ENCODE data around the gene STOML2. TPM values are rescaled to one million over a fixed set of nuclear protein-coding genes. Genes with fewer than 3 reads are reported as not detected.
A peak's percentile ranks its signal among the peaks of the same experiment; 100 is the strongest.

Gene STOML2
- total RNA-seq, 1 donor from 2014 or later = 132 TPM

DNA sequence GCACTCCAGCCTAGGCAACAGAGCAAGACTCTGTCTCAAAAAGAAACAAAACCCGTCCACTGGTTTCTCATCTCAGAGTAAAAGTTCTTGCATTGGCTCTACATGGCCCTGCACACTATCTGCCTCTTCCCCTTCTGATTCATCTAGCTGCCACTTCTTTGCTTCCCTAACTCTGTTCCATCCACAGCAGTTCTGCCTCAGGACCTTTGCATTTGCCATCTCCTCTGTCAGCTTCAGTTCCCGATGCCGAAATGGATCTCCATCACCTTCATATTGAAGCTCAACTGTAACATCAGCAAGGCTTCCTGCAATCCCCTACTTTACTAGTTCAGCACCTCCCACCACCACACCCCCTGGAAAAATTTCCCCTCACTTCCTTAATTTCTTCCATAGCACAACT lies 5.4 kb downstream of the STOML2 start:
- intact Hi-C loops (cut with micrococcal nuclease) = no loop called here
- no peak for TF ChIP-seq CTCF (IDR thresholded peaks at IDR 0.05; ENCODE audit: borderline replicate concordance)
- Histone ChIP-seq H3K4me3 (no peak overlapping the region), H3K27me3 (ENCODE audit: low read depth) (no peaks in the 10 kb centered on the region), H3K9me3 (replicated peaks) (no peaks in the 10 kb centered on the region), H3K36me3 (peaks cover 42% of the 10 kb centered on the region), H3K4me1 (peaks cover 36% of the 10 kb centered on the region), H3K27ac (replicated peaks) (no peak overlapping the region)
- no peak for DNase-seq

DNA sequence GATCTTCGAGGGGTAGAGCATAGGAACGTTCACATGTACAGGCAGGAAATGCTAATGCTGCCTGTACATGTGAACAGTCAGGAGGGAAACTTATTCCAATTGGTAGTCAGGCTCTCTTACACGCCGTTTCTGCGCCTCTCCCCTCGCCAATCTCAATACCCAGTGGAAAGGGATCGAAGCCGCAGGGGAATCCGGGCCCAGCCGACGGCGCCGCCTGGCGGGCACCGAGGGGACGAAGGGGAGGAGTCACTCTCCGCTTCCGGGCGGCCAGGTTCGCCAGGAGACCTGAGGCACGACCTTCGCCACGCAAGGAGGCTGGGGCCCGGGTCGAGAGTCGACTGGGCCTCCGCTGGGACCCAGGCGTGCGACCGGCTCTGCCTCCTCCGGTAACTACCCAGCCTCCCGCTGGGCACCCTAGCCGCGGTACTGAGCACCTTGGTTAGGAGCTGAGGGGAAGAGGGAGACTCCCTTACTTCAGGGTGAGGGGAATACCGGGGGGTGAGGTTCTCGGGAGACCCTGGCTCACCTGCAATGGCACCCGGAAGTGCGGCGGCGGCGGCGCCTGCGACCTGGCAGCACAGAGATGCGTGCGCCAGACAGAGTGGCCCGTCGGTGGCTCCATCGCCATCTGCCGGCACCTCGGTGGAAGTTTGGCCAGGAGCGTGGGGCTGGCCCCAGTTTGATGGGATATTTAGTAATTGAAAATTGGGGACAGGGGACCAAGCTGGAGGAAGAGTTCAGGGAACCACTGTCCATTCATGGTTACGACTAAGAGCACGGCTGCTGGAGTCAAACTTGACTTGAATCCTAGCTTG lies 6.7 kb downstream of the STOML2 start, which contains the start of gene PIGO:
TSS of gene PIGO (minus strand) at position 557 of the 815 bp plus-strand sequence. CDS start 1,026 bp downstream, outside the sequence.
- Histone ChIP-seq H3K36me3 (peaks cover 51% of the 10 kb centered on the region), H3K4me3 (peak within 1 kb of the TSS; percentile 82), H3K27me3 (ENCODE audit: low read depth) (no peaks in the 10 kb centered on the region), H3K4me1 (peaks cover 23% of the 10 kb centered on the region), H3K27ac (replicated peaks) (peak within 1 kb of the TSS; percentile 94), H3K9me3 (replicated peaks) (no peaks in the 10 kb centered on the region)
- intact Hi-C loops (cut with micrococcal nuclease) = no loop called here
- TF ChIP-seq CTCF (IDR thresholded peaks at IDR 0.05; ENCODE audit: borderline replicate concordance) = peak; percentile 75
- DNase-seq = peak; percentile 89

- Histone ChIP-seq H3K27me3 (ENCODE audit: low read depth) (no peaks in the 10 kb centered on the region), H3K4me1 (peaks cover 13% of the 10 kb centered on the region), H3K4me3 (no peak overlapping the region), H3K36me3 (peaks cover 70% of the 10 kb centered on the region), H3K9me3 (replicated peaks) (no peaks in the 10 kb centered on the region), H3K27ac (replicated peaks) (no peak overlapping the region)
- intact Hi-C loops (cut with micrococcal nuclease) = no loop called here
- no peak for TF ChIP-seq CTCF (IDR thresholded peaks at IDR 0.05; ENCODE audit: borderline replicate concordance)
- no peak for DNase-seq
Observed at GRCh38 chr9:35091536-35091935, 11.4 kb downstream of the STOML2 start.

DNA sequence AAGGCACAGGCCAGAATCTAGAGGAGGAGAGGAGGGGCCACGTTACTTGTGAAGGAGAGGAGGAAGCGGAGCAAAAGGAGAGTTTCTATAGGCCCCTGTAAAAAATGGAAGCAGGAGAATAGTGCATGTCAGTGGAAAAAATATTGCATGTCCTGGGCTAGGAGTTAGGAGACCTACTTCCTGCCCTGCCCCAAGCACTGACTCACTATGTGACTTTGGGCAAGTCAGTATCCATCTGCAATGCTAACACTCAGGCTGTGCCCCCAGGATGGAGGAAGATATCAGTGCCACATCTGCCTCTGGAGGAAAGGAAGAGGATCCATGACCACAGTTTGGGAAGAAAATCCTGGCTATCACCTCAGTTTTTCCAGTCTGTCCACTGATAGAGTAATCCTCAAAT lies 13.5 kb downstream of the STOML2 start:
- no peaks in the 10 kb centered on the region for H3K27me3 ChIP-seq (ENCODE audit: low read depth)
- intact Hi-C loops (cut with micrococcal nuclease) = no loop called here
- peaks cover 70% of the 10 kb centered on the region for H3K36me3 ChIP-seq
- DNase-seq = no peak
- H3K4me3 ChIP-seq = no peak overlapping the region
- no peak overlapping the region for H3K27ac ChIP-seq (replicated peaks)
- no peak for TF ChIP-seq CTCF (IDR thresholded peaks at IDR 0.05; ENCODE audit: borderline replicate concordance)
- H3K4me1 ChIP-seq = no peaks in the 10 kb centered on the region
- H3K9me3 ChIP-seq (replicated peaks) = no peaks in the 10 kb centered on the region

DNA sequence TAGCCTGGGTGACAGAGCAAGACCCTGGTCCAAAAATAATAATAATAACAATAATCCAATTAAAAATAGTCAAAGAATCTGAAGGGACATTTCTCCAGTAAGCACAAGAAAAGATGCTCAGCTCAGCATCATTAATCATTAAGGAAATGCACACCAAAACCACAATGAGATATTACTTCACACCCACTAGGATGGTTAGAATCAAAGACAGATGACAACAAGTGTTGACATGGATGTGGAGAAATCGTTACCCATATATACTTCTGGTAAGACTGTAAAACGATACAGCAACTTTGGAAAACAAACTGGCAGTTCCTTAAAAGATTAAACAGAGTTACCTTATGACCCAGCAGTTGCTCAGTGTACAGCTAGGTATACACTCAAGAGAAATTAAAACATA lies 17.9 kb downstream of the STOML2 start:
- intact Hi-C loops (cut with micrococcal nuclease) = no loop called here
- peaks cover 6% of the 10 kb centered on the region for H3K4me1 ChIP-seq
- no peak for TF ChIP-seq CTCF (IDR thresholded peaks at IDR 0.05; ENCODE audit: borderline replicate concordance)

More for the DNA sequence above, 17.9 kb downstream of the STOML2 start:
- no peaks in the 10 kb centered on the region for H3K27me3 ChIP-seq (ENCODE audit: low read depth)
- H3K9me3 ChIP-seq (replicated peaks) = no peaks in the 10 kb centered on the region
- peaks cover 28% of the 10 kb centered on the region for H3K36me3 ChIP-seq
- H3K4me3 ChIP-seq = no peak overlapping the region
- H3K27ac ChIP-seq (replicated peaks) = no peak overlapping the region
- DNase-seq = no peak
